Smooth muscle cell (in vitro differentiated cells): Measurements from ENCODE around the gene TMEM147. TPM values are rescaled to one million over a fixed set of nuclear protein-coding genes. Genes with fewer than 3 reads are reported as not detected.

Experiments
- DNase-seq: peaks from one replicate; lab custom pipeline; 2025; ENCODE audit not compliant: unreplicated experiment; lab: John Stamatoyannopoulos, UW
- H2AFZ ChIP-seq: fragments of 200-600 bp; sonication (generic); 2 replicates; pipeline ENCODE4 v1.6.0; 2016; ENCODE audit warnings: antibody characterized with exemption, low read depth, mild to moderate bottlenecking
- H3F3A ChIP-seq: fragments of 200-600 bp; sonication (generic); 2 replicates; pipeline ENCODE4 v1.6.0; 2017; ENCODE audit warnings: antibody characterized with exemption, low read depth
- H3K27ac ChIP-seq: fragments of 200-600 bp; sonication (generic); 2 replicates; pipeline ENCODE4 v1.5.1; 2016; ENCODE audit warnings: low read depth, mild to moderate bottlenecking
- H3K27me3 ChIP-seq: fragments of 200-600 bp; sonication (generic); 2 replicates; pipeline ENCODE4 v1.6.1; 2016; ENCODE audit warnings: low read depth, mild to moderate bottlenecking
- H3K36me3 ChIP-seq: fragments of 200-600 bp; sonication (generic); 2 replicates; pipeline ENCODE4 v1.5.1; 2016; ENCODE audit warnings: low read depth
- H3K4me1 ChIP-seq: fragments of 200-600 bp; sonication (generic); 2 replicates; pipeline ENCODE4 v1.5.1; 2016; ENCODE audit warnings: low read depth
- H3K4me2 ChIP-seq: fragments of 200-600 bp; sonication (generic); 2 replicates; pipeline ENCODE4 v1.6.0; 2016; ENCODE audit warnings: mild to moderate bottlenecking
- H3K4me3 ChIP-seq: fragments of 200-600 bp; sonication (generic); 2 replicates; pipeline ENCODE4 v1.5.1; 2016; ENCODE audit warnings: mild to moderate bottlenecking
- H3K79me2 ChIP-seq: fragments of 200-600 bp; sonication (generic); 2 replicates; pipeline ENCODE4 v1.6.0; 2016; ENCODE audit warnings: low read depth, mild to moderate bottlenecking
- H3K9ac ChIP-seq: fragments of 200-600 bp; sonication (generic); 2 replicates; pipeline ENCODE4 v1.6.0; 2016; ENCODE audit warnings: low read depth
- H3K9me3 ChIP-seq: fragments of 200-600 bp; sonication (generic); replicated peaks from 2 replicates; pipeline ENCODE4 v1.5.1; 2016; ENCODE audit warnings: low read depth
- H4K20me1 ChIP-seq: fragments of 200-600 bp; sonication (generic); 2 replicates; pipeline ENCODE4 v1.6.0; 2016; ENCODE audit warnings: low read depth
- CTCF ChIP-seq: fragments of 200-600 bp; sonication (generic); IDR thresholded peaks from 2 replicates; pipeline ENCODE4 v1.5.1; 2017; ENCODE audit warnings: borderline replicate concordance, mild to moderate bottlenecking, antibody characterized with exemption; ENCODE audit not compliant: insufficient read depth, poor library complexity, severe bottlenecking
- WGBS: methylation state at CpG from one replicate; pipeline ENCODE4 v1.1.7; 2016; ENCODE audit warnings: low lambda C conversion rate; 5-methylcytosine and 5-hydroxymethylcytosine counted together
- polyA plus RNA-seq: library from polyadenylated mRNA; unstranded; fragments of >200 nt; fragmentation: Nextera tagmentation; extraction: Ambion mirVana; gene quantifications from 2 replicates; pipeline ENCODE4 v1.2.1, GENCODE V29; 2016
- total RNA-seq: library from RNA; depleted of rRNA; stranded (reverse); fragments of >200 nt; gene quantifications from 2 replicates; pipeline ENCODE4 v1.2.3, GENCODE V29; 2014

TMEM147 gene
- total and polyA plus RNA-seq, 2 experiments from 2014 or later, result 168 to 291 TPM

- Histone ChIP-seq H4K20me1 (no peaks in the 10 kb centered on the region), H3K27ac (no peak overlapping the region), H3F3A (no peaks in the 10 kb centered on the region), H2AFZ (no peak overlapping the region), H3K4me1 (no peaks in the 10 kb centered on the region), H3K4me2 (no peak overlapping the region), H3K9me3 (no peaks in the 10 kb centered on the region), H3K4me3 (no peak overlapping the region), H3K36me3 (no peaks in the 10 kb centered on the region), H3K79me2 (no peaks in the 10 kb centered on the region), H3K9ac (no peak overlapping the region), H3K27me3 (peaks cover 4% of the 10 kb centered on the region)
- 93% methylated on average over 1 of the region's 1 CpG for WGBS
- no peak for TF ChIP-seq CTCF
- DNase-seq, result no peak
These were observed 26.1 kb downstream of the TMEM147 start for GRCh38 chr19:35571406-35571965.

- WGBS, result 57% methylated on average over 1 of the region's 1 CpG
- no peaks in the 10 kb centered on the region for H3K36me3 ChIP-seq
- no peaks in the 10 kb centered on the region for H3K79me2 ChIP-seq
- no peak for DNase-seq
- H3F3A ChIP-seq, result no peaks in the 10 kb centered on the region
- H3K4me3 ChIP-seq, result no peak overlapping the region
- H3K27ac ChIP-seq, result no peak overlapping the region
- no peaks in the 10 kb centered on the region for H3K27me3 ChIP-seq
- H3K9me3 ChIP-seq, result no peaks in the 10 kb centered on the region
- H2AFZ ChIP-seq, result no peak overlapping the region
- no peaks in the 10 kb centered on the region for H4K20me1 ChIP-seq
- H3K4me2 ChIP-seq, result no peak overlapping the region
- no peak for TF ChIP-seq CTCF
- no peak overlapping the region for H3K9ac ChIP-seq
- no peaks in the 10 kb centered on the region for H3K4me1 ChIP-seq
These were observed 32.5 kb downstream of the TMEM147 start for GRCh38 chr19:35577918-35578317.

DNA sequence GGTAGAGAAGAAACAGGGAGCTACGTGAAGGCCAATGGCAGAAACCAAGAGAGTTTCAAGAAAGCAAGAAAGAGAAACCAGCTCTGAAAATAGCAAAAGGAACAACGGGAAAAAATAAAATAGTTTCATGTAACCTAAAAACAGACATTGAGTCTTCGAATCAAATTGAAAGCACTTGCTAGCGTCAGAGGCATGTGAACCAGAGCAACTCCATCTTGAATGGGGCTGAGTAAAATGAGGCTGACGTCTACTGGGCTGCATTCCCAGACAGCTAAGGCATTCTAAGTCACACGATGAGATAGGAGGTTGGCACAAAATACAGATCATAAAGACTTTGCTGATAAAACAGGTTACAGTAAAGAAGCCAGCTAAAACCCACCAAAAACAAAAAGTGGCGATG lies 33.3 kb downstream of the TMEM147 start:
- Histone ChIP-seq H3K4me3 (no peak overlapping the region), H3K36me3 (no peaks in the 10 kb centered on the region), H2AFZ (no peak overlapping the region), H4K20me1 (no peaks in the 10 kb centered on the region), H3K9me3 (no peaks in the 10 kb centered on the region), H3K27ac (no peak overlapping the region), H3K9ac (no peak overlapping the region), H3K27me3 (no peaks in the 10 kb centered on the region), H3K4me2 (no peak overlapping the region), H3K4me1 (no peaks in the 10 kb centered on the region), H3K79me2 (no peaks in the 10 kb centered on the region), H3F3A (no peaks in the 10 kb centered on the region)
- 80% methylated on average over 7 of the region's 7 CpGs for WGBS
- TF ChIP-seq CTCF, result no peak
- DNase-seq, result no peak

DNA sequence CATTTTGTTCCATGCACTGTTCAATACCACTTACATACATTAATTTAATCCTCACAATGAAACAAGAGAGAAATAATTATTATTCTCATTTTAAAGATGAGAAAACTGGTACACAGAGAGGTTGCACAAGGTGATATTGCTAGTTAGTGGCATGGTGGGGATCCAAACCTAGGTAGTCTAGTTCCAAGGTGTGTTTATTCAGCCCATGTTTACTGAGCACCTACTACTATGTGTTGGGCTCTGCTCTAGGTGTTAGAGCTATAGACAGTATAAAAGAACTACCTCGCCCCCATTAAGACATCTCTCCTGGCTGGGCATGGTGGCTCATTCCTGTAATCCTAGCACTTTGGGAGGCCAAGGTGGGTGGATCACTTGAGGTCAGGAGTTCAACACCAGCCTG lies 37.3 kb downstream of the TMEM147 start:
- Histone ChIP-seq H3K27ac (no peak overlapping the region), H3K4me1 (no peaks in the 10 kb centered on the region), H3K9ac (no peak overlapping the region), H3K27me3 (peaks cover 6% of the 10 kb centered on the region), H3K36me3 (no peaks in the 10 kb centered on the region), H3K9me3 (no peaks in the 10 kb centered on the region), H3F3A (no peaks in the 10 kb centered on the region), H3K4me3 (no peak overlapping the region), H3K4me2 (no peak overlapping the region), H2AFZ (no peak overlapping the region), H3K79me2 (no peaks in the 10 kb centered on the region), H4K20me1 (no peaks in the 10 kb centered on the region)
- WGBS, result 95% methylated on average over 1 of the region's 1 CpG
- TF ChIP-seq CTCF, result no peak
- no peak for DNase-seq
